Neutrophil (primary cell): Measurements from ENCODE around the gene ADGRD1.

Experiments used
- H3K27ac ChIP-seq: fragments of 200-600 bp; sonication (generic); 2 replicates; pipeline ENCODE4 v1.5.1; 2016; ENCODE audit warnings: mild to moderate bottlenecking, moderate library complexity
- H3K27me3 ChIP-seq: fragments of 200-600 bp; sonication (generic); 2 replicates; pipeline ENCODE4 v1.6.0; 2016; ENCODE audit warnings: mild to moderate bottlenecking
- H3K36me3 ChIP-seq: fragments of 200-600 bp; sonication (generic); 2 replicates; pipeline ENCODE4 v1.5.1; 2017
- H3K4me1 ChIP-seq, 2 experiments: fragments of 200-600 bp in 1 of 2; sonication (generic) in 1 of 2; 1 replicate in 1 of 2; 2 replicates in 1 of 2; pipeline versions ENCODE4 v1.5.1 to v1.6.1; 2013 to 2016; ENCODE audit warnings: low read depth in 1 of 2, low read length in 1 of 2, mild to moderate bottlenecking in 1 of 2, moderate library complexity in 1 of 2; ENCODE audit not compliant: control insufficient read depth in 1 of 2, insufficient read depth in 1 of 2
- H3K4me3 ChIP-seq, 2 experiments: fragments of 200-600 bp in 1 of 2; sonication (generic) in 1 of 2; 1 replicate in 1 of 2; 2 replicates in 1 of 2; pipeline ENCODE4 v1.5.1; 2013 to 2016; ENCODE audit warnings: low read depth in 1 of 2, low read length in 1 of 2, mild to moderate bottlenecking in 1 of 2, moderate library complexity in 1 of 2
- H3K9me3 ChIP-seq: fragments of 200-600 bp; sonication (generic); 2 replicates; pipeline ENCODE4 v1.5.1; 2016
- CTCF ChIP-seq: fragments of 200-600 bp; sonication (generic); IDR thresholded peaks from 2 replicates; pipeline ENCODE4 v1.5.1; 2016; ENCODE audit warnings: antibody characterized with exemption

The ADGRD1 gene

GRCh38 chr12:130988261-130988660, 34.6 kb downstream of the ADGRD1 start:
- TF ChIP-seq CTCF, result no peak
- Histone ChIP-seq H3K4me3 (no peak overlapping the region), H3K4me1 (no peaks in the 10 kb centered on the region), H3K36me3 (no peaks in the 10 kb centered on the region), H3K9me3 (no peaks in the 10 kb centered on the region), H3K27me3 (peaks cover 19% of the 10 kb centered on the region), H3K27ac (no peak overlapping the region)

GRCh38 chr12:130988751-130989150, 35.0 kb downstream of the ADGRD1 start:
- no peak overlapping the region for H3K4me3 ChIP-seq
- no peak overlapping the region for H3K27ac ChIP-seq
- no peaks in the 10 kb centered on the region for H3K4me1 ChIP-seq
- peaks cover 19% of the 10 kb centered on the region for H3K27me3 ChIP-seq
- no peaks in the 10 kb centered on the region for H3K36me3 ChIP-seq
- H3K9me3 ChIP-seq, result no peaks in the 10 kb centered on the region
- TF ChIP-seq CTCF, result no peak

GRCh38 chr12:130989391-130989790, 35.7 kb downstream of the ADGRD1 start:
- no peaks in the 10 kb centered on the region for H3K9me3 ChIP-seq
- TF ChIP-seq CTCF, result no peak
- H3K27ac ChIP-seq, result no peak overlapping the region
- H3K4me1 ChIP-seq, result no peaks in the 10 kb centered on the region
- H3K27me3 ChIP-seq, result peaks cover 19% of the 10 kb centered on the region
- H3K36me3 ChIP-seq, result no peaks in the 10 kb centered on the region
- H3K4me3 ChIP-seq, result no peak overlapping the region

GRCh38 chr12:130990034-130990433, 36.3 kb downstream of the ADGRD1 start:
- Histone ChIP-seq H3K9me3 (no peaks in the 10 kb centered on the region), H3K27ac (no peak overlapping the region), H3K27me3 (peaks cover 19% of the 10 kb centered on the region), H3K36me3 (no peaks in the 10 kb centered on the region), H3K4me1 (no peaks in the 10 kb centered on the region), H3K4me3 (no peak overlapping the region)
- no peak for TF ChIP-seq CTCF

- no peak for TF ChIP-seq CTCF
- no peaks in the 10 kb centered on the region for H3K9me3 ChIP-seq
- no peak overlapping the region for H3K27ac ChIP-seq
- no peak overlapping the region for H3K4me3 ChIP-seq
- H3K27me3 ChIP-seq, result peaks cover 9% of the 10 kb centered on the region
- H3K36me3 ChIP-seq, result no peaks in the 10 kb centered on the region
- H3K4me1 ChIP-seq, result no peaks in the 10 kb centered on the region
These were observed 38.7 kb downstream of the ADGRD1 start for GRCh38 chr12:130992448-130992847.

- no peak for TF ChIP-seq CTCF
- Histone ChIP-seq H3K36me3 (no peaks in the 10 kb centered on the region), H3K4me3 (no peak overlapping the region), H3K27me3 (peaks cover 8% of the 10 kb centered on the region), H3K4me1 (no peaks in the 10 kb centered on the region), H3K9me3 (no peaks in the 10 kb centered on the region), H3K27ac (no peak overlapping the region)
These were observed 39.4 kb downstream of the ADGRD1 start for GRCh38 chr12:130992979-130993538.
